Measurements from ENCODE around the gene SPTBN2. TPM values are rescaled to one million over a fixed set of nuclear protein-coding genes. Genes with fewer than 3 reads are reported as not detected.

SPTBN2 gene
- total and polyA plus RNA-seq, 2 donors (not counting 3 experiments of a cell fraction or from before 2014, with no cell fraction given): 3.8 to 19.8 TPM

- Histone ChIP-seq H3K4me2 (ENCODE audit: insufficient read depth, low read length) (no peak overlapping the region), H3K9me1 (replicated peaks; ENCODE audit: control insufficient read depth, extremely low read depth, insufficient read depth, low read length) (no peaks in the 10 kb centered on the region), H3K4me3 (replicated peaks in 1 of 3; ENCODE audit: insufficient read depth in 1 of 3, low read depth in 1 of 3, low read length in 3 of 3) (no peak overlapping the region), H3K9ac (replicated peaks; ENCODE audit: extremely low read depth, insufficient read depth, low read length) (no peak overlapping the region), H3K36me3 (ENCODE audit: control insufficient read depth in 2 of 2, extremely low read depth in 1 of 2, insufficient read depth in 2 of 2, low read length in 2 of 2) (no peaks in the 10 kb centered on the region), H3K4me1 (ENCODE audit: control insufficient read depth, extremely low read depth, insufficient read depth, low read length) (no peaks in the 10 kb centered on the region), H3K79me2 (ENCODE audit: control insufficient read depth, insufficient read depth, low read length) (no peaks in the 10 kb centered on the region), H3K27ac (ENCODE audit: insufficient read depth, low read depth, low read length) (no peak overlapping the region), H4K20me1 (replicated peaks; ENCODE audit: control insufficient read depth, extremely low read depth, insufficient read depth, low read length) (no peaks in the 10 kb centered on the region), H3K9me3 (replicated peaks; ENCODE audit: control insufficient read depth, insufficient read depth, low read length) (no peaks in the 10 kb centered on the region), H3K27me3 (ENCODE audit: control insufficient read depth in 2 of 2, insufficient read depth in 2 of 2, low read length in 2 of 2) (no peaks in the 10 kb centered on the region), H2AFZ (ENCODE audit: low read depth, low read length) (no peak overlapping the region)
- dilution Hi-C loops (cut with MboI; ENCODE audit: extremely low pct_ligation_motif_present, low sequenced_read_pairs): no loop called here
- no peak for FAIRE-seq
- BruUV-seq (replicated peaks): TSS peak; percentile 25
- TF ChIP-seq MYC (IDR thresholded peaks at IDR 0.05; ENCODE audit: low read depth, low read length) (no peak), POLR2A (IDR thresholded peaks at IDR 0.05; ENCODE audit: low read depth, low read length) (no peak), POLR2AphosphoS5 (IDR thresholded peaks at IDR 0.05; ENCODE audit: insufficient read depth, low read depth, low read length) (no peak), FOS (IDR thresholded peaks at IDR 0.05; ENCODE audit: borderline replicate concordance, insufficient read depth, low read length) (no peak), MAX (IDR thresholded peaks at IDR 0.05; ENCODE audit: insufficient read depth, insufficient read length) (no peak), JUN (IDR thresholded peaks at IDR 0.05; ENCODE audit: borderline replicate concordance, insufficient read depth, insufficient read length, low read depth) (no peak), CTCF (IDR thresholded peaks at IDR 0.05; ENCODE audit: extremely low read depth in 1 of 2, insufficient read depth in 1 of 2, low read depth in 1 of 2, low read length in 2 of 2) (no peak), GATA2 (IDR thresholded peaks at IDR 0.05; ENCODE audit: insufficient read depth, insufficient read length, low read depth, low read length) (no peak), EZH2 (IDR thresholded peaks at IDR 0.05; ENCODE audit: borderline replicate concordance, low read depth, low read length, severe bottlenecking) (no peak)
- ChIA-PET CTCF (interaction anchor here (0.7 to 2.8 kb wide), 5 partner anchors 12 to 283 kb away, joined by 3 to 26 read pairs (median 3); no protein-coding TSS in a partner anchor), POLR2A (no interaction called here)
- DNase-seq (ENCODE audit: low read depth, low spot score): no peak
- intact Hi-C loops (cut with micrococcal nuclease): loop anchor here (5.0 kb wide), 1 partner anchor 54 kb away; no protein-coding TSS in a partner anchor
Measured at GRCh38 chr11:66692871-66693331, 36.1 kb downstream of the SPTBN2 start.

Measured in endothelial cell of umbilical vein (primary cell).